ENCODE results near the gene KRT24. TPM values are rescaled to one million over a fixed set of nuclear protein-coding genes. Genes with fewer than 3 reads are reported as not detected.

The KRT24 gene
- polyA plus RNA-seq (0.83 TPM in 1 of 2 replicates, not detected in the other), polyA minus RNA-seq (not detected in 2 replicates)

- no peaks in the 10 kb centered on the region for H3K9me2 ChIP-seq (ENCODE audit: insufficient read depth, low read length)
- H3K9me3 ChIP-seq (ENCODE audit: low read length) = no peaks in the 10 kb centered on the region
- no peak within 1 kb of the TSS for H3K27ac ChIP-seq (ENCODE audit: low read length)
- no peak within 1 kb of the TSS for H3K4me2 ChIP-seq (ENCODE audit: low read length)
- no peaks in the 10 kb centered on the region for H3K79me2 ChIP-seq (replicated peaks; ENCODE audit: insufficient read depth, low read length)
- H3K36me3 ChIP-seq (ENCODE audit: insufficient read depth, low read length) = no peaks in the 10 kb centered on the region
- H3F3A ChIP-seq (ENCODE audit: insufficient read depth, low read length, poor library complexity, severe bottlenecking) = no peaks in the 10 kb centered on the region
- no peaks in the 10 kb centered on the region for H4K20me1 ChIP-seq (ENCODE audit: insufficient read depth)
- no peak within 1 kb of the TSS for H3K9ac ChIP-seq (ENCODE audit: low read length)
- no peaks in the 10 kb centered on the region for H3K27me3 ChIP-seq (ENCODE audit: insufficient read depth, low read depth, low read length)
- no peak within 1 kb of the TSS for H2AFZ ChIP-seq (ENCODE audit: low read depth, low read length)
- H3K4me3 ChIP-seq (ENCODE audit: low read length) = no peak within 1 kb of the TSS
- TF ChIP-seq EZH2 (IDR thresholded peaks at IDR 0.05; ENCODE audit: borderline replicate concordance, insufficient read depth, low read length, poor library complexity, severe bottlenecking) = no peak
- no peak for TF ChIP-seq TAF1 (IDR thresholded peaks at IDR 0.05; ENCODE audit: low read depth)
- no peak for TF ChIP-seq RAD21 (conservative IDR thresholded peaks at IDR 0.05)
- TF ChIP-seq CTCF (IDR thresholded peaks at IDR 0.05; ENCODE audit: poor library complexity, severe bottlenecking) = no peak
- TF ChIP-seq REST (IDR thresholded peaks at IDR 0.05; ENCODE audit: borderline replicate concordance) = no peak
- TF ChIP-seq POLR2AphosphoS5 (IDR thresholded peaks at IDR 0.05) = no peak
- TF ChIP-seq MXI1 (conservative IDR thresholded peaks at IDR 0.05; ENCODE audit: poor library complexity, severe bottlenecking) = no peak
- no peak for TF ChIP-seq EP300 (conservative IDR thresholded peaks at IDR 0.05; ENCODE audit: poor library complexity, severe bottlenecking)
- TF ChIP-seq SMC3 (conservative IDR thresholded peaks at IDR 0.05; ENCODE audit: poor library complexity) = no peak
These were observed at the start of gene KRT24 for GRCh38 chr17:40703652-40704051. Gene KRT24, minus strand, starts transcription at chr17:40703752. Its CDS starts 59 bp downstream, at chr17:40703693.

- Histone ChIP-seq H3F3A (ENCODE audit: insufficient read depth, low read length, poor library complexity, severe bottlenecking) (no peaks in the 10 kb centered on the region), H3K9me3 (ENCODE audit: low read length) (no peaks in the 10 kb centered on the region), H3K9me2 (ENCODE audit: insufficient read depth, low read length) (no peaks in the 10 kb centered on the region), H3K79me2 (replicated peaks; ENCODE audit: insufficient read depth, low read length) (no peaks in the 10 kb centered on the region), H3K4me3 (ENCODE audit: low read length) (no peak overlapping the region), H3K27me3 (ENCODE audit: insufficient read depth, low read depth, low read length) (no peaks in the 10 kb centered on the region), H2AFZ (ENCODE audit: low read depth, low read length) (no peak overlapping the region), H4K20me1 (ENCODE audit: insufficient read depth) (no peaks in the 10 kb centered on the region), H3K27ac (ENCODE audit: low read length) (no peak overlapping the region), H3K36me3 (ENCODE audit: insufficient read depth, low read length) (no peaks in the 10 kb centered on the region), H3K9ac (ENCODE audit: low read length) (no peak overlapping the region), H3K4me2 (ENCODE audit: low read length) (no peak overlapping the region)
- no peak for TF ChIP-seq POLR2AphosphoS5 (IDR thresholded peaks at IDR 0.05)
- TF ChIP-seq MXI1 (conservative IDR thresholded peaks at IDR 0.05; ENCODE audit: poor library complexity, severe bottlenecking) = no peak
- no peak for TF ChIP-seq SMC3 (conservative IDR thresholded peaks at IDR 0.05; ENCODE audit: poor library complexity)
These were observed 47.5 kb upstream of the KRT24 start for GRCh38 chr17:40751065-40751464.
